OCI-LY3 (cell line): ENCODE measurements around the gene CDC25B.

ENCODE experiments used
- H2AFZ ChIP-seq: fragments of 200-600, 300-600 bp; shearing (Covaris generic); 2 replicates; pipeline ENCODE4 v1.6.0; 2014; ENCODE audit warnings: antibody characterized with exemption, low read depth, low read length
- H3K27ac ChIP-seq: fragments of 200-600, 300-600 bp; sonication (generic); 2 replicates; pipeline ENCODE4 v1.5.1; 2014; ENCODE audit warnings: mild to moderate bottlenecking, low read length, moderate library complexity, mixed read lengths
- H3K27me3 ChIP-seq: fragments of 200-600, 300-600 bp; sonication (generic); 2 replicates; pipeline ENCODE4 v1.6.1; 2014; ENCODE audit warnings: low read depth, low read length, mixed read lengths
- H3K36me3 ChIP-seq: fragments of 200-600, 300-600 bp; sonication (generic); replicated peaks from 2 replicates; pipeline ENCODE3; 2014; ENCODE audit warnings: low read depth, low read length, mixed read lengths
- H3K4me1 ChIP-seq: fragments of 300-600, 200-600 bp; sonication (generic); 2 replicates; pipeline ENCODE4 v1.6.1; 2014; ENCODE audit warnings: low read length, mixed read lengths
- H3K4me2 ChIP-seq: fragments of 200-600, 300-600 bp; sonication (generic); 2 replicates; pipeline ENCODE4 v1.6.1; 2014; ENCODE audit warnings: low read length, mixed read lengths
- H3K4me3 ChIP-seq: fragments of 300-600, 200-600 bp; sonication (generic); 2 replicates; pipeline ENCODE4 v1.5.1; 2014; ENCODE audit warnings: antibody characterized with exemption, mild to moderate bottlenecking, low read length, moderate library complexity
- H3K79me2 ChIP-seq: fragments of 300-600, 200-600 bp; shearing (Covaris generic); 2 replicates; pipeline ENCODE4 v1.6.1; 2014; ENCODE audit warnings: mild to moderate bottlenecking, low read length, mixed read lengths
- H3K9ac ChIP-seq: fragments of 300-600, 200-600 bp; shearing (Covaris generic); 2 replicates; pipeline ENCODE4 v1.6.0; 2014; ENCODE audit warnings: mild to moderate bottlenecking, low read length, moderate library complexity
- H3K9me3 ChIP-seq: fragments of 200-600, 300-600 bp; shearing (Covaris generic); 2 replicates; pipeline ENCODE4 v1.6.1; 2014; ENCODE audit warnings: low read length, mixed read lengths; ENCODE audit not compliant: insufficient read depth
- H4K20me1 ChIP-seq: fragments of 200-600, 300-600 bp; sonication (generic); 2 replicates; pipeline ENCODE4 v1.6.1; 2016; ENCODE audit warnings: low read length, mixed read lengths; ENCODE audit not compliant: insufficient read depth
- EZH2phosphoT487 ChIP-seq: fragments of 200-600 bp; shearing (Covaris generic); IDR thresholded peaks from 2 replicates; pipeline ENCODE4 v1.6.1; 2018; ENCODE audit warnings: antibody characterized with exemption, mixed run types, low read depth
- TF ChIP-seq, protein P1 (sequence below): fragments of 200-600, 300-600 bp; sonication (generic); IDR thresholded peaks from 2 replicates; pipeline ENCODE4 v1.5.1; 2014; ENCODE audit warnings: antibody characterized with exemption, low read length, low read depth

Gene CDC25B

GRCh38 chr20:3796477-3797225 lies 541 bp downstream of the CDC25B start:
- Histone ChIP-seq H3K4me1 (peaks cover 26% of the 10 kb centered on the region), H2AFZ (no peak overlapping the region), H3K27ac (peak overlapping the region; percentile 10; the same call in 1 of the 2 replicates), H4K20me1 (no peaks in the 10 kb centered on the region), H3K36me3 (peaks cover 19% of the 10 kb centered on the region), H3K79me2 (peaks cover 8% of the 10 kb centered on the region), H3K4me2 (peak overlapping the region; percentile 68), H3K27me3 (no peaks in the 10 kb centered on the region), H3K9me3 (no peaks in the 10 kb centered on the region), H3K9ac (peak overlapping the region; percentile 73), H3K4me3 (peak overlapping the region; percentile 86)
- TF ChIP-seq, protein P1, sequence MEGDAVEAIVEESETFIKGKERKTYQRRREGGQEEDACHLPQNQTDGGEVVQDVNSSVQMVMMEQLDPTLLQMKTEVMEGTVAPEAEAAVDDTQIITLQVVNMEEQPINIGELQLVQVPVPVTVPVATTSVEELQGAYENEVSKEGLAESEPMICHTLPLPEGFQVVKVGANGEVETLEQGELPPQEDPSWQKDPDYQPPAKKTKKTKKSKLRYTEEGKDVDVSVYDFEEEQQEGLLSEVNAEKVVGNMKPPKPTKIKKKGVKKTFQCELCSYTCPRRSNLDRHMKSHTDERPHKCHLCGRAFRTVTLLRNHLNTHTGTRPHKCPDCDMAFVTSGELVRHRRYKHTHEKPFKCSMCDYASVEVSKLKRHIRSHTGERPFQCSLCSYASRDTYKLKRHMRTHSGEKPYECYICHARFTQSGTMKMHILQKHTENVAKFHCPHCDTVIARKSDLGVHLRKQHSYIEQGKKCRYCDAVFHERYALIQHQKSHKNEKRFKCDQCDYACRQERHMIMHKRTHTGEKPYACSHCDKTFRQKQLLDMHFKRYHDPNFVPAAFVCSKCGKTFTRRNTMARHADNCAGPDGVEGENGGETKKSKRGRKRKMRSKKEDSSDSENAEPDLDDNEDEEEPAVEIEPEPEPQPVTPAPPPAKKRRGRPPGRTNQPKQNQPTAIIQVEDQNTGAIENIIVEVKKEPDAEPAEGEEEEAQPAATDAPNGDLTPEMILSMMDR, result no peak
- no peak for TF ChIP-seq EZH2phosphoT487

GRCh38 chr20:3797226-3797545 lies 1.1 kb downstream of the CDC25B start:
- H3K4me2 ChIP-seq, result peak overlapping the region; percentile 68
- no peak overlapping the region for H2AFZ ChIP-seq
- no peaks in the 10 kb centered on the region for H4K20me1 ChIP-seq
- no peaks in the 10 kb centered on the region for H3K27me3 ChIP-seq
- peak overlapping the region; percentile 86 for H3K4me3 ChIP-seq
- no peak overlapping the region for H3K27ac ChIP-seq
- H3K36me3 ChIP-seq, result peaks cover 21% of the 10 kb centered on the region
- peaks cover 26% of the 10 kb centered on the region for H3K4me1 ChIP-seq
- H3K9ac ChIP-seq, result peak overlapping the region; percentile 73
- no peaks in the 10 kb centered on the region for H3K9me3 ChIP-seq
- peaks cover 8% of the 10 kb centered on the region for H3K79me2 ChIP-seq
- TF ChIP-seq, protein P1, result no peak
- no peak for TF ChIP-seq EZH2phosphoT487

- H3K27ac ChIP-seq, result no peak overlapping the region
- H3K4me2 ChIP-seq, result peak overlapping the region; percentile 68
- no peak overlapping the region for H3K9ac ChIP-seq
- no peak for TF ChIP-seq EZH2phosphoT487
- TF ChIP-seq, protein P1, result no peak
- peaks cover 31% of the 10 kb centered on the region for H3K4me1 ChIP-seq
- H3K4me3 ChIP-seq, result peak overlapping the region; percentile 86
- peaks cover 27% of the 10 kb centered on the region for H3K36me3 ChIP-seq
- H4K20me1 ChIP-seq, result no peaks in the 10 kb centered on the region
- H3K27me3 ChIP-seq, result no peaks in the 10 kb centered on the region
- no peaks in the 10 kb centered on the region for H3K9me3 ChIP-seq
- H2AFZ ChIP-seq, result no peak overlapping the region
- peaks cover 8% of the 10 kb centered on the region for H3K79me2 ChIP-seq
Measured at GRCh38 chr20:3797592-3798372, 1.7 kb downstream of the CDC25B start.

GRCh38 chr20:3798373-3798768 lies 2.3 kb downstream of the CDC25B start:
- H3K9ac ChIP-seq, result no peak overlapping the region
- no peak for TF ChIP-seq EZH2phosphoT487
- TF ChIP-seq, protein P1, result no peak
- H3K27me3 ChIP-seq, result no peaks in the 10 kb centered on the region
- no peak overlapping the region for H3K27ac ChIP-seq
- H3K79me2 ChIP-seq, result peaks cover 8% of the 10 kb centered on the region
- H3K9me3 ChIP-seq, result no peaks in the 10 kb centered on the region
- H2AFZ ChIP-seq, result no peak overlapping the region
- no peaks in the 10 kb centered on the region for H4K20me1 ChIP-seq
- no peak overlapping the region for H3K4me2 ChIP-seq
- H3K4me3 ChIP-seq, result no peak overlapping the region
- peaks cover 31% of the 10 kb centered on the region for H3K4me1 ChIP-seq
- H3K36me3 ChIP-seq, result peaks cover 33% of the 10 kb centered on the region
